BJ (cell line): ENCODE data around the gene INPP5D. TPM values are rescaled to one million over a fixed set of nuclear protein-coding genes. Genes with fewer than 3 reads are reported as not detected.

Source experiments
- CTCF ChIA-PET: fragments of 350-600 bp; formaldehyde crosslinking; extraction: SDS; loops from one replicate; lab custom pipeline; 2021; ENCODE audit warnings: antibody characterized with exemption, inconsistent platforms; lab: Yijun Ruan, JAX
- POLR2A ChIA-PET: fragments of 300-600 bp; sonication (Branson Sonifier 250); formaldehyde crosslinking; extraction: SDS; loops from one replicate; lab custom pipeline; 2021; ENCODE audit warnings: antibody characterized with exemption; lab: Charles Lee
- DNase-seq: peaks from one replicate; pipeline ENCODE4 v3.0.0-alpha.2; 2011; ENCODE audit warnings: low read depth
- H3K27me3 ChIP-seq: 2 replicates; pipeline ENCODE4 v1.6.0; 2011; ENCODE audit warnings: low read length; ENCODE audit not compliant: control insufficient read depth, insufficient read depth
- H3K36me3 ChIP-seq: 2 replicates; pipeline ENCODE4 v1.5.1; 2011; ENCODE audit warnings: low read length; ENCODE audit not compliant: control insufficient read depth, insufficient read depth
- H3K4me3 ChIP-seq: 2 replicates; pipeline ENCODE4 v1.5.1; 2011; ENCODE audit warnings: low read depth, mild to moderate bottlenecking, control low read depth, low read length
- polyA plus RNA-seq: library from polyadenylated mRNA; depleted of rRNA; stranded (reverse); fragments of >200 nt; gene quantifications from 2 replicates; pipeline ENCODE4 v1.2.3, GENCODE V29; 2011
- TF ChIP-seq, protein P1 (sequence below): IDR thresholded peaks from 2 replicates; pipeline ENCODE4 v1.5.1; 2011; ENCODE audit warnings: low read depth, mild to moderate bottlenecking, control low read depth, inconsistent platforms, low read length, moderate library complexity; ENCODE audit not compliant: insufficient read depth

INPP5D gene
- polyA plus RNA-seq, 1 experiment: 0.38 TPM

GRCh38 chr2:233117351-233117750 is 57.2 kb downstream of the INPP5D start:
- Histone ChIP-seq H3K4me3 (no peak overlapping the region), H3K36me3 (no peaks in the 10 kb centered on the region), H3K27me3 (peaks cover 1% of the 10 kb centered on the region; the same call in 1 of the 2 replicates)
- DNase-seq: no peak
- ChIA-PET POLR2A (no interaction called here), CTCF (no interaction called here)
- TF ChIP-seq, protein P1, sequence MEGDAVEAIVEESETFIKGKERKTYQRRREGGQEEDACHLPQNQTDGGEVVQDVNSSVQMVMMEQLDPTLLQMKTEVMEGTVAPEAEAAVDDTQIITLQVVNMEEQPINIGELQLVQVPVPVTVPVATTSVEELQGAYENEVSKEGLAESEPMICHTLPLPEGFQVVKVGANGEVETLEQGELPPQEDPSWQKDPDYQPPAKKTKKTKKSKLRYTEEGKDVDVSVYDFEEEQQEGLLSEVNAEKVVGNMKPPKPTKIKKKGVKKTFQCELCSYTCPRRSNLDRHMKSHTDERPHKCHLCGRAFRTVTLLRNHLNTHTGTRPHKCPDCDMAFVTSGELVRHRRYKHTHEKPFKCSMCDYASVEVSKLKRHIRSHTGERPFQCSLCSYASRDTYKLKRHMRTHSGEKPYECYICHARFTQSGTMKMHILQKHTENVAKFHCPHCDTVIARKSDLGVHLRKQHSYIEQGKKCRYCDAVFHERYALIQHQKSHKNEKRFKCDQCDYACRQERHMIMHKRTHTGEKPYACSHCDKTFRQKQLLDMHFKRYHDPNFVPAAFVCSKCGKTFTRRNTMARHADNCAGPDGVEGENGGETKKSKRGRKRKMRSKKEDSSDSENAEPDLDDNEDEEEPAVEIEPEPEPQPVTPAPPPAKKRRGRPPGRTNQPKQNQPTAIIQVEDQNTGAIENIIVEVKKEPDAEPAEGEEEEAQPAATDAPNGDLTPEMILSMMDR: no peak

DNA sequence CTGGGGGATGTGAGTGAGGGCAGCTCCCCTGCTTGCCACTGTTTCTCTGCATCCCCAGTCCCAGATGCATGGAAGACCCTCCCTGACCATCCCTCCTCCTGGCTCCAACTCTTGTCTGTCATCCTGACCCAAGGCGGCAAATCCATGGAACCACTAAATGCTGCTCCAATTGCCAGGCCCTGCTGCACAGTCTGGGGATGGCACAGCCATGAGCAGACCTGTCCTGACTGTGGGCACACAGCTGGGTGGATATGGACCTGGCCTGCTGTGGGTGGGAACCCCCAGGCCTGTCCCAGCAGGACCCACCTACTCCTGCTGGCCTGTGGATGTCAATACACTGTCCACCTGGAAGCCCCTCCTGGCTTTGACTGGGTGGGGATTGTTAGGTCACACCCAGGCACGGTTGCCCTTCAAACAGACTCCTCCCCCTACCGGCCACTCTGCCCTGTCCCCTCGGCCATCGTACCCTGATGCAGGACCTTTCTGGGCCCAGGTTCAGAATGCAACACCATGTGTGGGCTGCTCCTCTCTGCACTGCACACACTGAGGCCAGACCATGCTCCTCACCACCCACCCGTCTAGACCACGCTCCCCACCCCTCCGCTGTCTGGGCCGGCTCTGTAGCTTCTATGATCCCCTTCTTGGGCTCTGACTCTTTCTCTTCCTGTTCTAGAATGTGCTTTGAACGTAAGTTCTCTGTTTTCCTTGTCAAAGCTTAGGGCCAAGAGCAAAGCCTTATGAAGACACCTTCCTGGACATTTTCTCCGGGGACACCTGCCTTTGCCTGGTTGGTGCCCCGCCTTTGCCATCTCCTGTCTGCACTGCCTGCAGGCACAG is 57.9 kb downstream of the INPP5D start:
- CTCF ChIA-PET: no interaction called here
- TF ChIP-seq, protein P1: no peak
- no peaks in the 10 kb centered on the region for H3K36me3 ChIP-seq
- POLR2A ChIA-PET: no interaction called here
- no peak overlapping the region for H3K4me3 ChIP-seq
- DNase-seq: no peak
- H3K27me3 ChIP-seq: peaks cover 1% of the 10 kb centered on the region; the same call in 1 of the 2 replicates

GRCh38 chr2:233118648-233119000 is 58.5 kb downstream of the INPP5D start:
- no peak for DNase-seq
- Histone ChIP-seq H3K4me3 (no peak overlapping the region), H3K36me3 (no peaks in the 10 kb centered on the region), H3K27me3 (peaks cover 1% of the 10 kb centered on the region; the same call in 1 of the 2 replicates)
- ChIA-PET CTCF (no interaction called here), POLR2A (no interaction called here)
- TF ChIP-seq, protein P1: no peak

DNA sequence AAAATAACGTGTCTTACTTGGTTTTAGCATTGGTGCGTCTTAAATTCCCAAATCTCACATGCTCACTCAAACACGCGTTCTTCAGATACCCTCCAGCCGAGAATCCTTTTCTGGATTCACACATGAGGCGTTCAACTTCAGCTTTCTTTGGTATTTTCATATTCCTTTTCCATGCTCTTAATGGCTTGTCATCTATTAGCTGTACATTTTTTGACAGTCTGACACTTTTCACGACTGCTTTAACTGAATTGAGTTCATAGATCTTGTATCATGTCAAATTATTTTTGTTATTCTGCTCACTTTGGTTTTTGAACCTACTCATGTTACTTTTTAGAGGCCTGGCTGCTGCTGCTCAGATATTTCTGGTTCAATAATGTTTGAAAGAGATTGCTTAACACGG is 59.0 kb downstream of the INPP5D start:
- POLR2A ChIA-PET: no interaction called here
- CTCF ChIA-PET: no interaction called here
- peaks cover 1% of the 10 kb centered on the region; the same call in 1 of the 2 replicates for H3K27me3 ChIP-seq

GRCh38 chr2:233119806-233120205 is 59.7 kb downstream of the INPP5D start:
- CTCF ChIA-PET: no interaction called here
- TF ChIP-seq, protein P1: no peak
- peaks cover 1% of the 10 kb centered on the region; the same call in 1 of the 2 replicates for H3K27me3 ChIP-seq
- POLR2A ChIA-PET: interaction anchor here (0.6 kb wide), 1 partner anchor 110 kb away, joined by 3 read pairs; no protein-coding TSS in a partner anchor
- no peak overlapping the region for H3K4me3 ChIP-seq
- no peaks in the 10 kb centered on the region for H3K36me3 ChIP-seq
- no peak for DNase-seq

More for the DNA sequence above, 59.0 kb downstream of the INPP5D start:
- no peak overlapping the region for H3K4me3 ChIP-seq
- H3K36me3 ChIP-seq: no peaks in the 10 kb centered on the region
- TF ChIP-seq, protein P1: no peak
- no peak for DNase-seq
